Mesendoderm (in vitro differentiated cells): Measurements from ENCODE around the gene EDN2.
A peak's percentile ranks its signal among the peaks of the same experiment; 100 is the strongest.

Experiments
- DNase-seq: peaks from one replicate; pipeline ENCODE4 v3.0.0; 2013
- H2AK5ac ChIP-seq: 2 replicates; pipeline ENCODE4 v1.6.1; 2013; ENCODE audit warnings: low read length, inconsistent platforms
- H2BK120ac ChIP-seq: 2 replicates; pipeline ENCODE4 v1.6.1; 2013; ENCODE audit warnings: low read depth, mild to moderate bottlenecking, low read length, moderate library complexity, mixed read lengths
- H2BK15ac ChIP-seq: replicated peaks from 2 replicates; pipeline ENCODE4 v1.6.1; 2013; ENCODE audit warnings: low read depth, mild to moderate bottlenecking, moderate library complexity
- H2BK5ac ChIP-seq: 2 replicates; pipeline ENCODE4 v1.6.1; 2013; ENCODE audit warnings: low read length, inconsistent platforms
- H3K18ac ChIP-seq: 2 replicates; pipeline ENCODE4 v1.6.1; 2013; ENCODE audit warnings: mild to moderate bottlenecking, low read length, mixed read lengths
- H3K23ac ChIP-seq: one replicate; pipeline ENCODE4 v1.6.1; 2013; ENCODE audit warnings: low read length
- H3K27ac ChIP-seq: 2 replicates; pipeline ENCODE4 v1.5.1; 2013; ENCODE audit warnings: low read depth, mild to moderate bottlenecking, inconsistent platforms, low read length, moderate library complexity
- H3K27me3 ChIP-seq: 2 replicates; pipeline ENCODE4 v1.6.1; 2013; ENCODE audit warnings: low read length, control low read depth, mild to moderate bottlenecking, inconsistent platforms; ENCODE audit not compliant: insufficient read depth, poor library complexity
- H3K36me3 ChIP-seq: 2 replicates; pipeline ENCODE4 v1.6.1; 2013; ENCODE audit warnings: low read length, inconsistent platforms; ENCODE audit not compliant: control insufficient read depth, insufficient read depth
- H3K4ac ChIP-seq: one replicate; pipeline ENCODE4 v1.6.1; 2013; ENCODE audit warnings: low read depth, mild to moderate bottlenecking, low read length, moderate library complexity
- H3K4me1 ChIP-seq: 2 replicates; pipeline ENCODE4 v1.6.1; 2013; ENCODE audit warnings: low read depth, low read length, inconsistent platforms; ENCODE audit not compliant: control insufficient read depth
- H3K4me2 ChIP-seq: 2 replicates; pipeline ENCODE4 v1.6.1; 2013; ENCODE audit warnings: low read length
- H3K4me3 ChIP-seq: 2 replicates; pipeline ENCODE4 v1.5.1; 2013; ENCODE audit warnings: mild to moderate bottlenecking, low read length
- H3K56ac ChIP-seq: one replicate; pipeline ENCODE4 v1.6.1; 2013; ENCODE audit warnings: low read length
- H3K79me1 ChIP-seq: 2 replicates; pipeline ENCODE4 v1.6.1; 2013; ENCODE audit warnings: low read length, inconsistent platforms
- H3K79me2 ChIP-seq: 2 replicates; pipeline ENCODE4 v1.6.1; 2013; ENCODE audit warnings: mild to moderate bottlenecking, low read length; ENCODE audit not compliant: control insufficient read depth, insufficient read depth
- H3K9ac ChIP-seq: 2 replicates; pipeline ENCODE4 v1.6.1; 2013; ENCODE audit warnings: low read length, inconsistent platforms
- H4K5ac ChIP-seq: one replicate; pipeline ENCODE4 v1.6.1; 2013; ENCODE audit warnings: low read length
- H4K8ac ChIP-seq: one replicate; pipeline ENCODE4 v1.6.1; 2013; ENCODE audit warnings: low read depth, mild to moderate bottlenecking, control low read depth, low read length, moderate library complexity
- WGBS: extraction: QIAGEN DNeasy Blood & Tissue Kit; methylation state at CpG from one replicate; pipeline ENCODE4 v1.1.7; 2013; ENCODE audit warnings: low lambda C conversion rate, missing lambda C conversion rate; ENCODE audit not compliant: insufficient coverage; ENCODE audit errors: extremely low coverage; 5-methylcytosine and 5-hydroxymethylcytosine counted together

EDN2 gene

DNA sequence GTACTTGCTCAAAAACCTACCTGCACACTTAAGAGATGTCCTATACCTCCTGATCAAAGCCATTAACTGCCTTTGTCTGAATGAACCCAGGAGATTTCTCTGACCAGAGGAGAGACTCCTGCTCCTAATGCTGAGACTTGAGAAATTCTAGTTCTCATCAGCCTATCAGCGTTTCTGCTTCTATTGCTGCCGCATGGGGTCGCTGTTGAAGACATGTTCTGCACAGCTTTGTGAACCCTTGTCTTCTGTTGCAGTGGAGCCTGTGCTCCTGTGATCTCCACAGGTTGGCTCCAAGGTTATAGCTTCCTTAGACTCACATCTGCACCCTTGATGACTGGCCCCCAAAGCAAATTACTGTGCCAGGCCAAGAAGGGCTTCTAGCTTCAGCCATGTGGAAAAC, 40.2 kb downstream of the EDN2 start:
- Histone ChIP-seq H4K8ac (no peak overlapping the region), H3K23ac (no peak overlapping the region), H3K4me1 (no peaks in the 10 kb centered on the region), H3K27ac (no peak overlapping the region), H2BK15ac (no peak overlapping the region), H2AK5ac (no peak overlapping the region), H3K56ac (no peak overlapping the region), H3K36me3 (no peaks in the 10 kb centered on the region), H3K4me3 (no peak overlapping the region), H3K4me2 (no peak overlapping the region), H4K5ac (no peak overlapping the region), H3K27me3 (no peaks in the 10 kb centered on the region), H3K79me1 (no peaks in the 10 kb centered on the region), H2BK120ac (no peak overlapping the region), H3K9ac (no peak overlapping the region), H3K79me2 (no peaks in the 10 kb centered on the region), H2BK5ac (no peak overlapping the region), H3K4ac (no peak overlapping the region), H3K18ac (no peak overlapping the region)
- no peak for DNase-seq
- no CpG with 5 or more reads among the region's 3 CpGs for WGBS

DNA sequence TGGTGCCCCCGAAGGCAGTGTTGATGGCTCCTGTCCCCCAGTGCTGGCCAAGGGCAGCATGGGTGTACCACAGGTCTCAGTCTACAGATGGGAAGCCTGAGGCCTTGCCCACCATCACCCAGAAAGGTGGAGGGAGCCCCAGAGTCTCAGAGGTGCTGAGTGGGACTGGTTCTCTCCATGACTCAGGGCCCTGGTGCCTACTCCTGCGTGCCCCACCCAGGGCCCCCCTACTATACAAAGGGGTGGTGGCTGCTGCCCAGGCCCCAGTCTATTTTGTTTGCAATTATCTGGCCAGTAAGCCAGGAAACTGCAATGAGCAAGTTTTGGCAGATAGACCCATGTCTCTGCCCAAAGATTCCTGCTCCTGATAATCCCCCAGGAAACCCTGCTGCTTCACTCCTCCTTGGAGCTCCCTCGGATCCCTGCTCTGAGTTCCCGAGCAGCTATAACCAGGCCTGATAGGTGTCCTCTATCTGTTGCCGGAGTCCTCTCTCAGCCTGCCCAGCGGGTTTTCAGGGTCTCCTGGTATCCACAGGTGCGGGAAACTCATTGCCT, 41.7 kb downstream of the EDN2 start:
- no peak overlapping the region for H3K18ac ChIP-seq
- peaks cover 2% of the 10 kb centered on the region for H3K4me1 ChIP-seq
- no peak overlapping the region for H4K8ac ChIP-seq
- H3K9ac ChIP-seq = no peak overlapping the region
- H3K79me2 ChIP-seq = no peaks in the 10 kb centered on the region
- no peak overlapping the region for H3K23ac ChIP-seq
- no peak overlapping the region for H3K56ac ChIP-seq
- no peak overlapping the region for H3K4me3 ChIP-seq
- no peak overlapping the region for H2BK120ac ChIP-seq
- H3K4ac ChIP-seq = no peak overlapping the region
- no peak overlapping the region for H3K4me2 ChIP-seq
- H3K27me3 ChIP-seq = no peaks in the 10 kb centered on the region
- WGBS = no CpG with 5 or more reads among the region's 7 CpGs
- no peak overlapping the region for H2BK15ac ChIP-seq
- H3K27ac ChIP-seq = no peak overlapping the region
- peak; percentile 44 for DNase-seq
- H2AK5ac ChIP-seq = no peak overlapping the region
- H3K36me3 ChIP-seq = no peaks in the 10 kb centered on the region
- no peak overlapping the region for H2BK5ac ChIP-seq
- no peak overlapping the region for H4K5ac ChIP-seq
- no peaks in the 10 kb centered on the region for H3K79me1 ChIP-seq

DNA sequence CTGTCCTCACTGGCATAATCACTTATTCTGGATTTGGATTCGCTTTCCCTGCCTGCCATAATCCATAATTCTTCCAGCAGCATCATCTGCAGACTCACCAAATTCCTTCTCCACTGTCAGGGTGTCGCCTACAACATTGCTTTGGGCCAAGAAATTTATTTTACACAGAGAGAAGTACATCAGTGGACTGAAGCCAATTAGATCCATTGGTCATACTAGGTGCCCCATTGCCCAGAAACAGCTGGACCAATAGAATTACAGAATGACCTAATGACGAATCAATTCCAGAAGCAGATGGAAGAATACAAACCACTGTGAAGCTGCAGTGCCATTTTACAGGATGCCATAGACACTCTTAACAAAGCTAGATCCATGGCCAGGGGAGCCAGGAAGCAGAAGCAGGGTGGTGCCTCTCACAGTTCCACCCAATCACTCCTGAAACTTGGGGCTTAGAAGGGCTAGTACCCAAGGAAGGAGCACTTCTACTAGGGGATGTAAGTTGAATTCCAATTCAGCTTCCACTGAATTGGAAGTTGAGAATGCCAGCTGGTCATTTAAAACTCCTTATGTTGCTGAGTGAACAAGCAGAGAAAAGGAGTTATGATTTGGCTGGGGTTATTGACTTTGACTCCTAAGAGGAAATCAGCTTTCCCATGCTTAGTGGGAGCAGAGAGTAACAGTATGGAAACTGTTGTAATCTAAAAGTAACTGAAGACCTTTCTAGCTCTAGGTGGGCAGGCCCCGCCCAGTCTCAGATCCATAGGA, 44.0 kb downstream of the EDN2 start:
- H4K5ac ChIP-seq = no peak overlapping the region
- H3K18ac ChIP-seq = no peak overlapping the region
- no peak overlapping the region for H3K56ac ChIP-seq
- no peak overlapping the region for H2BK15ac ChIP-seq
- H2BK5ac ChIP-seq = no peak overlapping the region
- no peak for DNase-seq
- no peak overlapping the region for H3K4me2 ChIP-seq
- no peaks in the 10 kb centered on the region for H3K36me3 ChIP-seq
- no peak overlapping the region for H3K23ac ChIP-seq
- no peak overlapping the region for H3K4me3 ChIP-seq
- no peak overlapping the region for H2AK5ac ChIP-seq
- no peaks in the 10 kb centered on the region for H3K27me3 ChIP-seq
- no peak overlapping the region for H3K4ac ChIP-seq
- peaks cover 8% of the 10 kb centered on the region for H3K4me1 ChIP-seq
- no peak overlapping the region for H4K8ac ChIP-seq
- no peak overlapping the region for H3K9ac ChIP-seq
- H2BK120ac ChIP-seq = no peak overlapping the region
- H3K79me1 ChIP-seq = no peaks in the 10 kb centered on the region
- no peaks in the 10 kb centered on the region for H3K79me2 ChIP-seq
- H3K27ac ChIP-seq = no peak overlapping the region
- WGBS = no CpG with 5 or more reads among the region's 4 CpGs

DNA sequence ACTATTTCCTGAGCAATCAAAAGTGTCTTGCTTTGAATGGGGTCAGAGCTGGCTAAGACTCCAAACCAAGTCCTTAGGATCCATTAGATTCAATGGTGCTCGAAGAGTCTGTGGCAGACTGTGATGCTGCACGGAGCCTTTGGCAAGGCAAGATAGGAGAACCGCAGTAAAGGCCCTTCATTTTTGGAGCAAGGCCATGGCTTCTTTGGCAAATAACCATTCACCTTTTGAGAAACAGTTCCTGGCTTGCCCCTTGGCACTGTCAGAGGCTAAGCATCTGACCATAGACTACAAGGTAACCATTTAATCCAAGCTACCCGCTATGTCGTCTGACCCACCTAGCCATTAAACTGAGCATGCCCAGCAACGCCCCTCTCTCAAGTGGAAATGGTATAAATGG, 45.2 kb downstream of the EDN2 start:
- no peak overlapping the region for H3K4ac ChIP-seq
- H3K36me3 ChIP-seq = no peaks in the 10 kb centered on the region
- H3K56ac ChIP-seq = no peak overlapping the region
- no CpG with 5 or more reads among the region's 6 CpGs for WGBS
- H3K23ac ChIP-seq = no peak overlapping the region
- no peak overlapping the region for H3K18ac ChIP-seq
- H3K4me3 ChIP-seq = no peak overlapping the region
- H3K79me2 ChIP-seq = no peaks in the 10 kb centered on the region
- no peak overlapping the region for H3K4me2 ChIP-seq
- no peak overlapping the region for H2BK15ac ChIP-seq
- no peak overlapping the region for H4K5ac ChIP-seq
- H4K8ac ChIP-seq = no peak overlapping the region
- no peak overlapping the region for H2BK120ac ChIP-seq
- H2AK5ac ChIP-seq = no peak overlapping the region
- no peaks in the 10 kb centered on the region for H3K27me3 ChIP-seq
- no peak overlapping the region for H3K27ac ChIP-seq
- H2BK5ac ChIP-seq = no peak overlapping the region
- no peaks in the 10 kb centered on the region for H3K79me1 ChIP-seq
- no peak for DNase-seq
- peaks cover 15% of the 10 kb centered on the region for H3K4me1 ChIP-seq
- H3K9ac ChIP-seq = no peak overlapping the region

DNA sequence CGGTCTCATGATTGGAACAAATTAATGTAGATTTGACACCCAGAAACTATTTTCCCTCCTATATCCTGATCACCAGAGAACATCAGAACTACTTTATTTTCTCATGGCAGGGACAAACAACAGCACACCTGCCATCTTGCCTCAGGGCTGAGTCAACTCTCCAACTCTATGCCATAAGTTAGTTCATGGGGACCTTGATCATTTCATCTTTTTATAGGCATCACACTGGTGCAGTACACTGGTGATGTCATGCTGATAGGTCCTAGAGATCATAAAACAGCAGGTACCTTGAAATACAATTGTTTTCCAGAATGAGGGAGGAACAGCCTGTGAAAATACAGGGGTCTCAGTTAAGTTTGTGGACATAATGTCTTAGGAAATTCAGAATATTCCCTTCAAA, 45.8 kb downstream of the EDN2 start:
- Histone ChIP-seq H3K79me1 (no peaks in the 10 kb centered on the region), H3K4me1 (peaks cover 16% of the 10 kb centered on the region), H3K79me2 (no peaks in the 10 kb centered on the region), H3K36me3 (no peaks in the 10 kb centered on the region), H3K9ac (no peak overlapping the region), H3K56ac (no peak overlapping the region), H3K18ac (no peak overlapping the region), H2AK5ac (no peak overlapping the region), H2BK120ac (no peak overlapping the region), H2BK15ac (no peak overlapping the region), H3K27me3 (no peaks in the 10 kb centered on the region), H4K8ac (no peak overlapping the region), H4K5ac (no peak overlapping the region), H3K4me2 (no peak overlapping the region), H3K23ac (no peak overlapping the region), H3K4me3 (no peak overlapping the region), H3K4ac (no peak overlapping the region), H2BK5ac (no peak overlapping the region), H3K27ac (no peak overlapping the region)
- DNase-seq = no peak
- no CpG with 5 or more reads among the region's 1 CpG for WGBS

DNA sequence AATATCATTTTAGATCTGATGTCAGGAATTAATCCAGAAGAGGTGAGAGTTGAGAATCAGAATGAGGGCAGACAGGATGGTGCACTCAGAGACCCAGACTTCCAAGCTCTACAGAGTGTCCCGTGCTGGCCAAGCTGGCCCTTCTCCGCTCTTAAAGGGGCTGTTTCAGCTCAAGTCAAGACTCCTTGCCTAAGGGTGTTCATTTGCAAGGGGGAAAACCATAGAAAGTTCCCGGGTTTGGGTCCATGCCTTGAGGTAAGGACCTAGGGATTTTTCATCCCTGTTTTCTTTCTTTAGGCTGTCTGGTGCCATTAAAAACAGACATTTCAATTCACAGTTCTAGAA, 47.5 kb downstream of the EDN2 start:
- no peak overlapping the region for H3K4me3 ChIP-seq
- no peak overlapping the region for H3K56ac ChIP-seq
- H3K4me1 ChIP-seq = peaks cover 17% of the 10 kb centered on the region
- peak overlapping the region; percentile 76 for H3K18ac ChIP-seq
- no peak overlapping the region for H2BK15ac ChIP-seq
- no peak overlapping the region for H3K23ac ChIP-seq
- DNase-seq = no peak
- no peak overlapping the region for H2BK120ac ChIP-seq
- no peak overlapping the region for H4K5ac ChIP-seq
- peak overlapping the region; percentile 34 for H2BK5ac ChIP-seq
- no peak overlapping the region for H2AK5ac ChIP-seq
- H3K9ac ChIP-seq = no peak overlapping the region
- H4K8ac ChIP-seq = no peak overlapping the region
- no peaks in the 10 kb centered on the region for H3K79me2 ChIP-seq
- H3K36me3 ChIP-seq = no peaks in the 10 kb centered on the region
- peak overlapping the region; percentile 69 for H3K27ac ChIP-seq
- no peak overlapping the region for H3K4ac ChIP-seq
- no peaks in the 10 kb centered on the region for H3K79me1 ChIP-seq
- H3K4me2 ChIP-seq = no peak overlapping the region
- WGBS = no CpG with 5 or more reads among the region's 3 CpGs
- H3K27me3 ChIP-seq = no peaks in the 10 kb centered on the region
